ENCODE results near the gene IST1. TPM values are rescaled to one million over a fixed set of nuclear protein-coding genes. Genes with fewer than 3 reads are reported as not detected.
A peak's percentile ranks its signal among the peaks of the same experiment; 100 is the strongest.

Gene IST1
- total and polyA plus RNA-seq, 7 donors, result 117 to 182 (median 166) TPM

DNA sequence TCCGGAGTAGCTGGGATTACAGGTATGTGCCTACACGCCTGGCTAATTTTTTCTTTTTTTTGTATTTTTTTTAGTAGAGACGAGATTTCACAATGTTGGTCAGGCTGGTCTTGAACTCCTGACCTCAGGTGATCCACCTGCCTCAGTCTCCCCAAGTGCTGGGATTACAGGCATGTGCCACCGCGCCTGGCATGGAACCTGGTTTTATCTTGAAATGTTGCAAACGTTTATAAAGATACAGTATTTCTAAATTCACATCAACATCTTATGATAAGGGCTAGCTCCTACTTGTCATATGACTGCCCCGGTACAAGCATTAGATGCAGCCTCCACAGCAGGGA lies 1.5 kb upstream of the IST1 start:
- H3K36me3 ChIP-seq, result no peaks in the 10 kb centered on the region
- H3K4me3 ChIP-seq, result peak overlapping the region; percentile 79 to 95 (median 90)
- no peaks in the 10 kb centered on the region for H3K9me3 ChIP-seq
- no peak for DNase-seq
- no peaks in the 10 kb centered on the region for H3K27me3 ChIP-seq
- intact Hi-C loops (cut with DNase I), result loop anchor here (2.0 kb wide), 2 partner anchors 33 to 85 kb away; partner anchors contain the start of gene AP1G1
- peaks cover 0 to 35% (median 31%) of the 10 kb centered on the region in 4 donors for H3K4me1 ChIP-seq
- TF ChIP-seq, protein P1, sequence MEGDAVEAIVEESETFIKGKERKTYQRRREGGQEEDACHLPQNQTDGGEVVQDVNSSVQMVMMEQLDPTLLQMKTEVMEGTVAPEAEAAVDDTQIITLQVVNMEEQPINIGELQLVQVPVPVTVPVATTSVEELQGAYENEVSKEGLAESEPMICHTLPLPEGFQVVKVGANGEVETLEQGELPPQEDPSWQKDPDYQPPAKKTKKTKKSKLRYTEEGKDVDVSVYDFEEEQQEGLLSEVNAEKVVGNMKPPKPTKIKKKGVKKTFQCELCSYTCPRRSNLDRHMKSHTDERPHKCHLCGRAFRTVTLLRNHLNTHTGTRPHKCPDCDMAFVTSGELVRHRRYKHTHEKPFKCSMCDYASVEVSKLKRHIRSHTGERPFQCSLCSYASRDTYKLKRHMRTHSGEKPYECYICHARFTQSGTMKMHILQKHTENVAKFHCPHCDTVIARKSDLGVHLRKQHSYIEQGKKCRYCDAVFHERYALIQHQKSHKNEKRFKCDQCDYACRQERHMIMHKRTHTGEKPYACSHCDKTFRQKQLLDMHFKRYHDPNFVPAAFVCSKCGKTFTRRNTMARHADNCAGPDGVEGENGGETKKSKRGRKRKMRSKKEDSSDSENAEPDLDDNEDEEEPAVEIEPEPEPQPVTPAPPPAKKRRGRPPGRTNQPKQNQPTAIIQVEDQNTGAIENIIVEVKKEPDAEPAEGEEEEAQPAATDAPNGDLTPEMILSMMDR (IDR thresholded peaks at IDR 0.05), result no peak
- no peak for TF ChIP-seq POLR2AphosphoS5 (IDR thresholded peaks at IDR 0.05)
- TF ChIP-seq EP300 (IDR thresholded peaks at IDR 0.05), result no peak
- no peak for TF ChIP-seq POLR2A (IDR thresholded peaks at IDR 0.05)
- 34 to 44% methylated on average over 7 of the region's 7 CpGs for WGBS, 2 donors
- H3K27ac ChIP-seq, result peak overlapping the region; percentile 91 to 99 (median 96)

DNA sequence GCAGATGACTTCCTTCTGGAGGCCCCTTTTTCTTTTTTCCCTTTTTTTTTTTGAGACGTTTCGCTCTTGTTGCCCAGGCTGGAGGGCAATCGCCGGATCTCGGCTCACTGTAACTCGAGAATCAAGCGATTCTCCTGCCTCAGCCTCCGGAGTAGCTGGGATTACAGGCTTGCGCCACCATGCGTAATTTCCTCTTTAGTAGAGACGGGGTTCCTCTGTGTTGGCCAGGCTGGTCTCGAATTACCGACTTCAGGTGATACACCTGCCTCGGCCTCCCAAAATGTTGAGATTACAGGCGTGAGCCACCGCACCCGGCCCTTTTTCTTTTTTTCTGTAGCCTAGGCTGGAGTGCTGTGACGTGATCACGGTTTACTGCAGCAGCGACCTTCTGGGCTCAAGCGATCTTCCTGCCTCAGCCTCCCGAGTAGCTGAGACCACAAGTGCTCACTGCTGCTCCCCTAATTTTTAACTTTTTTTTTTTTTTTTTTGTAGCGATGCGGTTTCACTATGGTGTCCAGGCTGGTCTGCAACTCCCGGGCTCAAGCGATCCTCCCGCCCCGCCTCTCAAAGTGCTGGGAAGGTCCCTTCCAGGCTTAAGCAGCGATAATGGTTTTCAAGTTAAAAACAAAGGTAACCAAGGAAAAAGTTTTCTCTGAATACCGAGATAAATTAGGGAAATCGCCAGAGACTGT lies 956 bp upstream of the IST1 start:
- Histone ChIP-seq H3K27ac (peak overlapping the region; percentile 91 to 99 (median 96)), H3K4me3 (peak overlapping the region; percentile 79 to 95 (median 90)), H3K4me1 (peaks cover 0 to 40% (median 35%) of the 10 kb centered on the region in 4 donors), H3K36me3 (no peaks in the 10 kb centered on the region), H3K9me3 (no peaks in the 10 kb centered on the region), H3K27me3 (no peaks in the 10 kb centered on the region)
- DNase-seq, result peak; percentile 79
- intact Hi-C loops (cut with DNase I), result loop anchor here (2.0 kb wide), 2 partner anchors 32 to 86 kb away; partner anchors contain the start of gene AP1G1
- WGBS, 2 donors, result 0 to 1% methylated on average over 31 of the region's 31 CpGs
- TF ChIP-seq POLR2AphosphoS5 (IDR thresholded peaks at IDR 0.05), result peak in 2 of 4 donors; percentile 17 to 55
- TF ChIP-seq, protein P1 (IDR thresholded peaks at IDR 0.05), result no peak

DNA sequence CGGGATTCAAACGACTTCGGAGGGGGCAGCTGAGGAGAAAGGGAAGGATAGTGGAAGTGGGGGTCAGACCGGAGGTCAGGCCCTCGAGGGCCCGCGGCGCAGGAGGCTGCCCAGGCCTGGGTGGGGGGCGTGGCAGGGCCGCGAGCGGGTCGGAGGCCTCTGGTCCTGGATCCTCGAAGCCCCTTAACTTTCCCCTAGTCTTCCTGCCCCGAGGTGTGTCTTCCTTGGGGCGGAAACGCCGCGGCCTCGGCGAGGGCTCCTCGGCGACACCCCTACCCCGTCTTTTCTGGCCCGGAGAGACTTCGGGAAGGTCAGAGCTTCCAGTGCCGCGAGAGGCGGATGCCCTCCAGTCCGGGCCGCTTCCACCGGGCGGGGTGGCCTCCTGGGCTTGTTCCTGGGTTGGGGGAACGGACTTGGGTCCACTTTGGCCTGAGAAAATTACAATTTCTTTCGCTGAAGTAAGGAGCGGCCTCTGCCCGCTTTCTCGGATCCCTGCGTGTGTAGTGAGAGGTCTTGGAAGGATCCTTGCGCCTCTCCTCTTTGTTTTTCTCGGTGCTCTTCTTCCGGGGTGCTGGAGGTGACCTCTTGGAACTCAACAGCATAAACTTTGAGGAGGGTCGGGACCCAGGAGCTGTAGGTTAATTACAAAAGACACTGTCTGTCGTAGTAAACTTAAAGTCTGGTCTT lies 491 bp downstream of the IST1 start:
- peaks cover 0 to 55% (median 49%) of the 10 kb centered on the region in 4 donors for H3K4me1 ChIP-seq
- H3K27me3 ChIP-seq, result no peaks in the 10 kb centered on the region
- TF ChIP-seq, protein P1 (IDR thresholded peaks at IDR 0.05), result no peak
- peak in 2 of 4 donors; percentile 34 to 47 for TF ChIP-seq POLR2AphosphoS5 (IDR thresholded peaks at IDR 0.05)

DNA sequence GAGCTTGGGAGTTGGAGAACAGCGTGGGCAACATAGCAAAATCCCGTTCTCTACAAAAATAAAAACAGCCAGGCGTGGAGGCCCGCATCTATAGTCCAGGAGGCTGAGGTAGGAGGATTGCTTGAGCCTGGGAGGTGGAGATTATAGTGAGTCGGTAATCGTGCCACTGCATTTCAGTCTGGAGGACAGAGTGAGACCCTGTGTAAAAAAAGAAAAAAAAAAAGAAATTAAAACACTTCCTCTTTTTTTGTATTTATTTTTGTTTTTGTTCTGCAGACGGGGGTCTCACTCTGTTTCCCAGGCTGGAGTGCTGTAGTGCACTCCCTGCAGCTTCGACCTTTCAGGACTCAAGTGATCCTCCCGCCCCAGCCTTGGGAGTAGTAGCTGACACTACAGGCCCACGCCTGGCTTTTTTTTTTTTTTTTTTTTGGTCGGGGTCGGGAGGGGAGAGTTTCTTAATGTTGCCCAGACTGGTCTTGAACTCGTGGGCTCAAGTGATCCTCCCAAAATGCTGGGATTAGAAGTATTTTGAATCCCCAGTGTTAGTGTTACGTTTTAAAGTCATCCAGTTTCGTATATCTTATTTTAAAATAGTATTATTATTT lies 1.5 kb downstream of the IST1 start:
- Histone ChIP-seq H3K27me3 (no peaks in the 10 kb centered on the region), H3K36me3 (no peaks in the 10 kb centered on the region), H3K9me3 (no peaks in the 10 kb centered on the region), H3K27ac (peak overlapping the region; percentile 91 to 99 (median 96)), H3K4me3 (peak overlapping the region; percentile 79 to 95 (median 90)), H3K4me1 (peaks cover 0 to 64% (median 56%) of the 10 kb centered on the region in 4 donors)
- TF ChIP-seq, protein P1 (IDR thresholded peaks at IDR 0.05), result no peak
- no peak for TF ChIP-seq POLR2A (IDR thresholded peaks at IDR 0.05)
- no peak for TF ChIP-seq EP300 (IDR thresholded peaks at IDR 0.05)
- TF ChIP-seq POLR2AphosphoS5 (IDR thresholded peaks at IDR 0.05), result no peak
- no peak for DNase-seq
- intact Hi-C loops (cut with DNase I), result loop anchor here (5.0 kb wide), 3 partner anchors 65 to 195 kb away; partner anchors contain the start of genes DHODH, DHX38 and TXNL4B
- 37 to 46% methylated on average over 15 of the region's 15 CpGs for WGBS, 2 donors

More for the DNA sequence above, 491 bp downstream of the IST1 start:
- 0% methylated on average over 44 of the region's 44 CpGs for WGBS, 2 donors
- no peaks in the 10 kb centered on the region for H3K9me3 ChIP-seq
- peak overlapping the region; percentile 79 to 95 (median 90) for H3K4me3 ChIP-seq
- peak overlapping the region; percentile 91 to 99 (median 96) for H3K27ac ChIP-seq
- intact Hi-C loops (cut with DNase I), result loop anchor here (2.0 to 5.0 kb wide), 5 partner anchors 31 to 196 kb away; partner anchors contain the start of genes AP1G1, DHODH, DHX38 and TXNL4B
- DNase-seq, result peak; percentile 68
- H3K36me3 ChIP-seq, result no peaks in the 10 kb centered on the region

Measured in sigmoid colon (tissue), 7 donors.